Lower lobe of right lung (tissue), 2 donors: Measurements from ENCODE around the gene GPR39. TPM values are rescaled to one million over a fixed set of nuclear protein-coding genes. Genes with fewer than 3 reads are reported as not detected.

ENCODE experiments used
- ATAC-seq, 2 donors: fragments of 200-7000 bp; cut with Tn5 transposase; one replicate each; pipeline ENCODE4 v1.9.1; 2020 to 2022; ENCODE audit warnings: mild to moderate bottlenecking in 2 of 2, moderate library complexity in 2 of 2
- DNase-seq: peaks from one replicate; pipeline ENCODE4 v3.0.0-alpha.2; 2020
- H3K27ac ChIP-seq: fragments of 200-600 bp; one replicate; pipeline ENCODE4 v1.8.0; 2022
- H3K27me3 ChIP-seq: fragments of 200-600 bp; one replicate; pipeline ENCODE4 v1.8.0; 2022; ENCODE audit warnings: low read depth
- H3K36me3 ChIP-seq: fragments of 200-600 bp; one replicate; pipeline ENCODE4 v1.8.0; 2022; ENCODE audit warnings: mild to moderate bottlenecking
- H3K4me1 ChIP-seq: fragments of 200-600 bp; one replicate; pipeline ENCODE4 v1.8.0; 2022
- H3K4me3 ChIP-seq: fragments of 200-600 bp; one replicate; pipeline ENCODE4 v1.8.0; 2022; ENCODE audit warnings: mild to moderate bottlenecking
- H3K9me3 ChIP-seq: fragments of 200-600 bp; one replicate; pipeline ENCODE4 v1.8.0; 2022
- CTCF ChIP-seq: fragments of 200-600 bp; IDR thresholded peaks from one replicate; pipeline ENCODE4 v1.8.0; 2022; ENCODE audit warnings: antibody characterized with exemption, mild to moderate bottlenecking
- intact Hi-C: fragments of 100-400 bp; cut with DNase I; formaldehyde crosslinking; loops from one replicate; pipeline ENCODE4 v1.11.0; 2022
- total RNA-seq: library from RNA; stranded (reverse); fragmentation: NEBNext Ultra II Directional; extraction: Animal tissue kit (Norgen Biotek cat#: 25700); gene quantifications from one replicate; pipeline ENCODE4 v1.2.1, GENCODE V29; 2021
- donor health status: DM: no; HTN: yes; CAD: no; lungs with severe emphysema.

Gene GPR39
- total RNA-seq, 1 donor from 2014 or later: 11.2 TPM

GRCh38 chr2:132568656-132569055, 152.1 kb downstream of the GPR39 start:
- Histone ChIP-seq H3K9me3 (no peaks in the 10 kb centered on the region), H3K36me3 (no peaks in the 10 kb centered on the region), H3K27ac (no peak overlapping the region), H3K4me3 (no peak overlapping the region), H3K27me3 (no peaks in the 10 kb centered on the region), H3K4me1 (no peaks in the 10 kb centered on the region)
- no peak for ATAC-seq
- DNase-seq: no peak
- TF ChIP-seq CTCF: no peak
- intact Hi-C loops: no loop called here

GRCh38 chr2:132573444-132574007, 156.9 kb downstream of the GPR39 start:
- Histone ChIP-seq H3K4me1 (peaks cover under 1% of the 10 kb centered on the region), H3K9me3 (no peaks in the 10 kb centered on the region), H3K4me3 (no peak overlapping the region), H3K27ac (no peak overlapping the region), H3K36me3 (no peaks in the 10 kb centered on the region), H3K27me3 (no peaks in the 10 kb centered on the region)
- TF ChIP-seq CTCF: no peak
- intact Hi-C loops: no loop called here
- no peak for ATAC-seq
- DNase-seq: no peak

GRCh38 chr2:132577686-132578085, 161.1 kb downstream of the GPR39 start:
- H3K4me3 ChIP-seq: no peak overlapping the region
- DNase-seq (no peak), ATAC-seq (peak; percentile 46 to 75)
- intact Hi-C loops: no loop called here
- H3K4me1 ChIP-seq: peaks cover 6% of the 10 kb centered on the region
- H3K36me3 ChIP-seq: no peaks in the 10 kb centered on the region
- no peaks in the 10 kb centered on the region for H3K9me3 ChIP-seq
- no peak overlapping the region for H3K27ac ChIP-seq
- H3K27me3 ChIP-seq: no peaks in the 10 kb centered on the region
- TF ChIP-seq CTCF: no peak

GRCh38 chr2:132581591-132581990, 165.0 kb downstream of the GPR39 start:
- H3K9me3 ChIP-seq: no peaks in the 10 kb centered on the region
- no peaks in the 10 kb centered on the region for H3K27me3 ChIP-seq
- no peak overlapping the region for H3K27ac ChIP-seq
- ATAC-seq: no peak
- TF ChIP-seq CTCF: no peak
- intact Hi-C loops: no loop called here
- H3K4me3 ChIP-seq: no peak overlapping the region
- peaks cover 6% of the 10 kb centered on the region for H3K4me1 ChIP-seq
- no peak for DNase-seq
- no peaks in the 10 kb centered on the region for H3K36me3 ChIP-seq

GRCh38 chr2:132581991-132582738, 165.6 kb downstream of the GPR39 start:
- no peaks in the 10 kb centered on the region for H3K9me3 ChIP-seq
- H3K27ac ChIP-seq: no peak overlapping the region
- peaks cover 6% of the 10 kb centered on the region for H3K4me1 ChIP-seq
- no peak overlapping the region for H3K4me3 ChIP-seq
- no peaks in the 10 kb centered on the region for H3K36me3 ChIP-seq
- intact Hi-C loops: no loop called here
- no peak for TF ChIP-seq CTCF
- ATAC-seq (peak; percentile 73 to 89), DNase-seq (no peak)
- H3K27me3 ChIP-seq: no peaks in the 10 kb centered on the region
